Measurements from ENCODE around the gene LMO7.

DNA sequence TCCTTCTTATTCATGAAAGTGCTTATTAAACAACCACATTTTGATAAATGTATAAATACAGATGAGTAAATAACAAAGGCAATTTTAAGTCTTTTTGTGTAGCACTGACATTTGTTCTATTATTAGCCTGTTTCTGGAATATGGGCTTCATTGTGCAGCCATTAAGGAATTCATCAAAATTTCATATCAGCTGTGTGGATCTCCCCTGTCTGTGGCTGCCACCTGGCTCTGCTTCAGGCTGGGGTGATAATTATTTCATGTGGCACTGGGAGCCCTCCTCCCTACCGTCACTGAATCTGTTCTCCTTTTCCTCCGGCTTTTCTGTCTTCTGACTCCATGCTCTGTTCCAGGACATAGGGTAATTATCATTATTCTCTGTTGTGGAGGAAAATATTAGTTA, 57.1 kb downstream of the LMO7 start:
- TF ChIP-seq CTCF (IDR thresholded peaks at IDR 0.05; ENCODE audit: low read depth, low read length, missing input control) (no peak), RAD21 (IDR thresholded peaks at IDR 0.05) (no peak), MAX (IDR thresholded peaks at IDR 0.05) (no peak), RXRA (IDR thresholded peaks at IDR 0.05) (no peak), GABPA (IDR thresholded peaks at IDR 0.05 in 1 of 2, conservative IDR thresholded peaks at IDR 0.05 in 1 of 2) (no peak), TAF1 (conservative IDR thresholded peaks at IDR 0.05) (no peak), FOXA1 (IDR thresholded peaks at IDR 0.05) (no peak), SP1 (IDR thresholded peaks at IDR 0.05) (no peak), JUND (IDR thresholded peaks at IDR 0.05) (no peak), REST (IDR thresholded peaks at IDR 0.05) (no peak), YY1 (IDR thresholded peaks at IDR 0.05) (no peak)
